Measurements from ENCODE around the gene SYTL2.

DNA sequence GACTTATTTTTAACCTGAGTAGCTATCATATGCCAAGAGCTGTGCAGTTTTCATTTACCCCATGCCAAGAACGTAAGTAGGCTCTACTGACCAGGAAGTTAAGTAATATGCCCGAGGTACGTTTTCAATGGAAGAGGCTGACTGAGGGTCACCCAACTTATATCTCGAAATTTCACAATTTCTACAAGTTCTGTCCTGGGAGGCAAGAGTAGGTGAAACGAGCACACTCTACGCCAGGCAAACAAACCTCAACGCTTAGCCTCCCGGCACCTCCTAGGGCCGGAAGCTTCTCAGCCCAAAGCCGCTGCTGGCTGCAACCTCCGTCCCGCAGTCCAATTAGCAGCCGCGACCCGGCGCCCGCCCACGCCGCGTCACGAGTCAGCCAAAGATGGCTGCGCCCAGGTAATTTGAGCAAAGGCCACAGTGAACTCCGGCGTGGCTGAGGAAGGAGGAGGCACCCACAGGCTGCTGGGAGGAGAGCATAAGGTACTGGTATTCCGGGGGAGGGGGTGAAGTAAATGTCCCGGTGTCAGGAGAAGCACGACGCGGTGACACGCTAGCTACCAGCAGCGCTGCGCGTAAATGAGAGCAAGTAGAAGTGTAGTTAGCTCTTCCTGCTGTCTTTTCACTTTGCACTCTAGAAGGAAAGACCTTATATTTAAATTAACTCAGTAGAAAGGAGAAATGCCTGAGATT, 163.2 kb downstream of the SYTL2 start, which contains the start of gene TMEM126A:
- TF ChIP-seq, protein P1, sequence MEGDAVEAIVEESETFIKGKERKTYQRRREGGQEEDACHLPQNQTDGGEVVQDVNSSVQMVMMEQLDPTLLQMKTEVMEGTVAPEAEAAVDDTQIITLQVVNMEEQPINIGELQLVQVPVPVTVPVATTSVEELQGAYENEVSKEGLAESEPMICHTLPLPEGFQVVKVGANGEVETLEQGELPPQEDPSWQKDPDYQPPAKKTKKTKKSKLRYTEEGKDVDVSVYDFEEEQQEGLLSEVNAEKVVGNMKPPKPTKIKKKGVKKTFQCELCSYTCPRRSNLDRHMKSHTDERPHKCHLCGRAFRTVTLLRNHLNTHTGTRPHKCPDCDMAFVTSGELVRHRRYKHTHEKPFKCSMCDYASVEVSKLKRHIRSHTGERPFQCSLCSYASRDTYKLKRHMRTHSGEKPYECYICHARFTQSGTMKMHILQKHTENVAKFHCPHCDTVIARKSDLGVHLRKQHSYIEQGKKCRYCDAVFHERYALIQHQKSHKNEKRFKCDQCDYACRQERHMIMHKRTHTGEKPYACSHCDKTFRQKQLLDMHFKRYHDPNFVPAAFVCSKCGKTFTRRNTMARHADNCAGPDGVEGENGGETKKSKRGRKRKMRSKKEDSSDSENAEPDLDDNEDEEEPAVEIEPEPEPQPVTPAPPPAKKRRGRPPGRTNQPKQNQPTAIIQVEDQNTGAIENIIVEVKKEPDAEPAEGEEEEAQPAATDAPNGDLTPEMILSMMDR (conservative IDR thresholded peaks at IDR 0.05; ENCODE audit: low read depth in 2 of 2) = no peak
- TF ChIP-seq EZH2phosphoT487 (IDR thresholded peaks at IDR 0.05; ENCODE audit: unreplicated experiment) = no peak
- TF ChIP-seq EZH2 (IDR thresholded peaks at IDR 0.05; ENCODE audit: low read depth, unreplicated experiment) = no peak
- TF ChIP-seq POLR2AphosphoS5 (IDR thresholded peaks at IDR 0.05; ENCODE audit: low read depth) = peak; percentile 92
- TF ChIP-seq, protein P2, sequence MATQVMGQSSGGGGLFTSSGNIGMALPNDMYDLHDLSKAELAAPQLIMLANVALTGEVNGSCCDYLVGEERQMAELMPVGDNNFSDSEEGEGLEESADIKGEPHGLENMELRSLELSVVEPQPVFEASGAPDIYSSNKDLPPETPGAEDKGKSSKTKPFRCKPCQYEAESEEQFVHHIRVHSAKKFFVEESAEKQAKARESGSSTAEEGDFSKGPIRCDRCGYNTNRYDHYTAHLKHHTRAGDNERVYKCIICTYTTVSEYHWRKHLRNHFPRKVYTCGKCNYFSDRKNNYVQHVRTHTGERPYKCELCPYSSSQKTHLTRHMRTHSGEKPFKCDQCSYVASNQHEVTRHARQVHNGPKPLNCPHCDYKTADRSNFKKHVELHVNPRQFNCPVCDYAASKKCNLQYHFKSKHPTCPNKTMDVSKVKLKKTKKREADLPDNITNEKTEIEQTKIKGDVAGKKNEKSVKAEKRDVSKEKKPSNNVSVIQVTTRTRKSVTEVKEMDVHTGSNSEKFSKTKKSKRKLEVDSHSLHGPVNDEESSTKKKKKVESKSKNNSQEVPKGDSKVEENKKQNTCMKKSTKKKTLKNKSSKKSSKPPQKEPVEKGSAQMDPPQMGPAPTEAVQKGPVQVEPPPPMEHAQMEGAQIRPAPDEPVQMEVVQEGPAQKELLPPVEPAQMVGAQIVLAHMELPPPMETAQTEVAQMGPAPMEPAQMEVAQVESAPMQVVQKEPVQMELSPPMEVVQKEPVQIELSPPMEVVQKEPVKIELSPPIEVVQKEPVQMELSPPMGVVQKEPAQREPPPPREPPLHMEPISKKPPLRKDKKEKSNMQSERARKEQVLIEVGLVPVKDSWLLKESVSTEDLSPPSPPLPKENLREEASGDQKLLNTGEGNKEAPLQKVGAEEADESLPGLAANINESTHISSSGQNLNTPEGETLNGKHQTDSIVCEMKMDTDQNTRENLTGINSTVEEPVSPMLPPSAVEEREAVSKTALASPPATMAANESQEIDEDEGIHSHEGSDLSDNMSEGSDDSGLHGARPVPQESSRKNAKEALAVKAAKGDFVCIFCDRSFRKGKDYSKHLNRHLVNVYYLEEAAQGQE (IDR thresholded peaks at IDR 0.05; ENCODE audit: unreplicated experiment) = no peak
- TF ChIP-seq JUNB (IDR thresholded peaks at IDR 0.05; ENCODE audit: unreplicated experiment) = no peak
- TF ChIP-seq CREB1 (CRISPR knock-in tag; IDR thresholded peaks at IDR 0.05; ENCODE audit: low read depth) = peak; percentile 90
- TF ChIP-seq, protein P3, sequence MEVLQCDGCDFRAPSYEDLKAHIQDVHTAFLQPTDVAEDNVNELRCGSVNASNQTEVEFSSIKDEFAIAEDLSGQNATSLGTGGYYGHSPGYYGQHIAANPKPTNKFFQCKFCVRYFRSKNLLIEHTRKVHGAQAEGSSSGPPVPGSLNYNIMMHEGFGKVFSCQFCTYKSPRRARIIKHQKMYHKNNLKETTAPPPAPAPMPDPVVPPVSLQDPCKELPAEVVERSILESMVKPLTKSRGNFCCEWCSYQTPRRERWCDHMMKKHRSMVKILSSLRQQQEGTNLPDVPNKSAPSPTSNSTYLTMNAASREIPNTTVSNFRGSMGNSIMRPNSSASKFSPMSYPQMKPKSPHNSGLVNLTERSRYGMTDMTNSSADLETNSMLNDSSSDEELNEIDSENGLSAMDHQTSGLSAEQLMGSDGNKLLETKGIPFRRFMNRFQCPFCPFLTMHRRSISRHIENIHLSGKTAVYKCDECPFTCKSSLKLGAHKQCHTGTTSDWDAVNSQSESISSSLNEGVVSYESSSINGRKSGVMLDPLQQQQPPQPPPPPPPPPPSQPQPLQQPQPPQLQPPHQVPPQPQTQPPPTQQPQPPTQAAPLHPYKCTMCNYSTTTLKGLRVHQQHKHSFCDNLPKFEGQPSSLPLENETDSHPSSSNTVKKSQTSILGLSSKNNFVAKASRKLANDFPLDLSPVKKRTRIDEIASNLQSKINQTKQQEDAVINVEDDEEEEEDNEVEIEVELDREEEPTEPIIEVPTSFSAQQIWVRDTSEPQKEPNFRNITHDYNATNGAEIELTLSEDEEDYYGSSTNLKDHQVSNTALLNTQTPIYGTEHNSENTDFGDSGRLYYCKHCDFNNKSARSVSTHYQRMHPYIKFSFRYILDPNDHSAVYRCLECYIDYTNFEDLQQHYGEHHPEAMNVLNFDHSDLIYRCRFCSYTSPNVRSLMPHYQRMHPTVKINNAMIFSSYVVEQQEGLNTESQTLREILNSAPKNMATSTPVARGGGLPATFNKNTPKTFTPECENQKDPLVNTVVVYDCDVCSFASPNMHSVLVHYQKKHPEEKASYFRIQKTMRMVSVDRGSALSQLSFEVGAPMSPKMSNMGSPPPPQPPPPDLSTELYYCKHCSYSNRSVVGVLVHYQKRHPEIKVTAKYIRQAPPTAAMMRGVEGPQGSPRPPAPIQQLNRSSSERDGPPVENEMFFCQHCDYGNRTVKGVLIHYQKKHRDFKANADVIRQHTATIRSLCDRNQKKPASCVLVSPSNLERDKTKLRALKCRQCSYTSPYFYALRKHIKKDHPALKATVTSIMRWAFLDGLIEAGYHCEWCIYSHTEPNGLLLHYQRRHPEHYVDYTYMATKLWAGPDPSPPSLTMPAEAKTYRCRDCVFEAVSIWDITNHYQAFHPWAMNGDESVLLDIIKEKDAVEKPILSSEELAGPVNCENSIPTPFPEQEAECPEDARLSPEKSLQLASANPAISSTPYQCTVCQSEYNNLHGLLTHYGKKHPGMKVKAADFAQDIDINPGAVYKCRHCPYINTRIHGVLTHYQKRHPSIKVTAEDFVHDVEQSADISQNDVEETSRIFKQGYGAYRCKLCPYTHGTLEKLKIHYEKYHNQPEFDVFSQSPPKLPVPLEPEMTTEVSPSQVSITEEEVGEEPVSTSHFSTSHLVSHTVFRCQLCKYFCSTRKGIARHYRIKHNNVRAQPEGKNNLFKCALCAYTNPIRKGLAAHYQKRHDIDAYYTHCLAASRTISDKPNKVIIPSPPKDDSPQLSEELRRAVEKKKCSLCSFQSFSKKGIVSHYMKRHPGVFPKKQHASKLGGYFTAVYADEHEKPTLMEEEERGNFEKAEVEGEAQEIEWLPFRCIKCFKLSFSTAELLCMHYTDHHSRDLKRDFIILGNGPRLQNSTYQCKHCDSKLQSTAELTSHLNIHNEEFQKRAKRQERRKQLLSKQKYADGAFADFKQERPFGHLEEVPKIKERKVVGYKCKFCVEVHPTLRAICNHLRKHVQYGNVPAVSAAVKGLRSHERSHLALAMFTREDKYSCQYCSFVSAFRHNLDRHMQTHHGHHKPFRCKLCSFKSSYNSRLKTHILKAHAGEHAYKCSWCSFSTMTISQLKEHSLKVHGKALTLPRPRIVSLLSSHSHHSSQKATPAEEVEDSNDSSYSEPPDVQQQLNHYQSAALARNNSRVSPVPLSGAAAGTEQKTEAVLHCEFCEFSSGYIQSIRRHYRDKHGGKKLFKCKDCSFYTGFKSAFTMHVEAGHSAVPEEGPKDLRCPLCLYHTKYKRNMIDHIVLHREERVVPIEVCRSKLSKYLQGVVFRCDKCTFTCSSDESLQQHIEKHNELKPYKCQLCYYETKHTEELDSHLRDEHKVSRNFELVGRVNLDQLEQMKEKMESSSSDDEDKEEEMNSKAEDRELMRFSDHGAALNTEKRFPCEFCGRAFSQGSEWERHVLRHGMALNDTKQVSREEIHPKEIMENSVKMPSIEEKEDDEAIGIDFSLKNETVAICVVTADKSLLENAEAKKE (CRISPR knock-in tag; IDR thresholded peaks at IDR 0.05) = no peak
- TF ChIP-seq, protein P4, sequence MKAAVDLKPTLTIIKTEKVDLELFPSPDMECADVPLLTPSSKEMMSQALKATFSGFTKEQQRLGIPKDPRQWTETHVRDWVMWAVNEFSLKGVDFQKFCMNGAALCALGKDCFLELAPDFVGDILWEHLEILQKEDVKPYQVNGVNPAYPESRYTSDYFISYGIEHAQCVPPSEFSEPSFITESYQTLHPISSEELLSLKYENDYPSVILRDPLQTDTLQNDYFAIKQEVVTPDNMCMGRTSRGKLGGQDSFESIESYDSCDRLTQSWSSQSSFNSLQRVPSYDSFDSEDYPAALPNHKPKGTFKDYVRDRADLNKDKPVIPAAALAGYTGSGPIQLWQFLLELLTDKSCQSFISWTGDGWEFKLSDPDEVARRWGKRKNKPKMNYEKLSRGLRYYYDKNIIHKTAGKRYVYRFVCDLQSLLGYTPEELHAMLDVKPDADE (IDR thresholded peaks at IDR 0.05) = peak; percentile 68
- no peak for TF ChIP-seq ZNF114 (CRISPR knock-in tag; IDR thresholded peaks at IDR 0.05)

Data from GM23338 (cell line).